ENCODE data around the gene HLA-DOB. TPM values are rescaled to one million over a fixed set of nuclear protein-coding genes. Genes with fewer than 3 reads are reported as not detected.

HLA-DOB gene
- total and polyA plus RNA-seq, 5 experiments from 2014 or later: 0.43 to 5.6 (median 2.3) TPM; not detected in 1

- H3K27ac Mint-ChIP-seq: peak overlapping the region; percentile 95 to 100 (median 100)
- POLR2A ChIA-PET: interaction anchor here (0.8 to 7.9 kb wide), 13 partner anchors 11 to 491 kb away, joined by 3 to 743 read pairs (median 6); partner anchors contain the start of genes B3GALT4, BRD2, HLA-DMB and PSMB8
- H3K27me3 Mint-ChIP-seq: no peaks in the 10 kb centered on the region
- peaks cover 47 to 77% (median 73%) of the 10 kb centered on the region in 4 donors for H3K4me1 Mint-ChIP-seq
- peaks cover 33 to 70% (median 53%) of the 10 kb centered on the region in 3 donors for H3K36me3 Mint-ChIP-seq
- peak; percentile 45 to 49 for ATAC-seq
- peak overlapping the region; percentile 90 to 100 (median 98) for H3K4me3 Mint-ChIP-seq
- no peaks in the 10 kb centered on the region for H3K9me3 Mint-ChIP-seq
- peak in 9 of 10 donors; percentile 39 to 81 (median 58) for DNase-seq
These were observed 36.2 kb upstream of the HLA-DOB start for GRCh38 chr6:32852844-32853540.

GRCh38 chr6:32852018-32852843 is 35.4 kb upstream of the HLA-DOB start:
- H3K27me3 Mint-ChIP-seq: no peaks in the 10 kb centered on the region
- peak overlapping the region; percentile 90 to 100 (median 98) for H3K4me3 Mint-ChIP-seq

GRCh38 chr6:32851025-32851424 is 34.2 kb upstream of the HLA-DOB start:
- Mint-ChIP-seq H3K4me1 (peaks cover 55 to 79% (median 74%) of the 10 kb centered on the region in 4 donors), H3K36me3 (peaks cover 41 to 70% (median 65%) of the 10 kb centered on the region in 3 donors), H3K27ac (peak overlapping the region; percentile 74 to 100 (median 98)), H3K4me3 (peak overlapping the region; percentile 90 to 100 (median 98)), H3K27me3 (no peaks in the 10 kb centered on the region), H3K9me3 (no peaks in the 10 kb centered on the region)
- no peak for ATAC-seq
- POLR2A ChIA-PET: interaction anchor here (0.8 to 3.7 kb wide), 4 partner anchors 9 to 1300 kb away, joined by 4 to 38 read pairs (median 14); partner anchors contain the start of gene TAP2
- DNase-seq: no peak

More at GRCh38 chr6:32852018-32852843, 35.4 kb upstream of the HLA-DOB start:
- DNase-seq: peak in 1 of 10 donors; percentile 27
- no peak for ATAC-seq
- H3K27ac Mint-ChIP-seq: peak overlapping the region; percentile 95 to 100 (median 100)
- no peaks in the 10 kb centered on the region for H3K9me3 Mint-ChIP-seq
- peaks cover 54 to 77% (median 73%) of the 10 kb centered on the region in 4 donors for H3K4me1 Mint-ChIP-seq
- H3K36me3 Mint-ChIP-seq: peaks cover 37 to 70% (median 56%) of the 10 kb centered on the region in 3 donors
- POLR2A ChIA-PET: interaction anchor here (2.3 to 7.9 kb wide), 6 partner anchors 10 to 118 kb away, joined by 6 to 743 read pairs (median 48); partner anchors contain the start of genes BRD2, PSMB8 and TAP2

- DNase-seq: no peak
- peak overlapping the region; percentile 46 to 99 (median 80) for H3K4me3 Mint-ChIP-seq
- H3K9me3 Mint-ChIP-seq: no peaks in the 10 kb centered on the region
- POLR2A ChIA-PET: interaction anchor here (3.0 to 3.7 kb wide), 3 partner anchors 7 to 123 kb away, joined by 14 to 38 read pairs (median 15); partner anchors contain the start of gene TAP2
- H3K27ac Mint-ChIP-seq: peak overlapping the region in 9 of 10 donors; percentile 31 to 100 (median 89)
- no peaks in the 10 kb centered on the region for H3K27me3 Mint-ChIP-seq
- ATAC-seq: no peak
- peaks cover 54 to 84% (median 75%) of the 10 kb centered on the region in 3 donors for H3K36me3 Mint-ChIP-seq
- peaks cover 51 to 78% (median 68%) of the 10 kb centered on the region in 4 donors for H3K4me1 Mint-ChIP-seq
These were observed 32.3 kb upstream of the HLA-DOB start for GRCh38 chr6:32849126-32849525.

- H3K27me3 Mint-ChIP-seq: no peaks in the 10 kb centered on the region
- no peak for DNase-seq
These were observed 31.0 kb upstream of the HLA-DOB start for GRCh38 chr6:32847795-32848194.

GRCh38 chr6:32847004-32847403 is 30.2 kb upstream of the HLA-DOB start:
- Mint-ChIP-seq H3K36me3 (peaks cover 58 to 89% (median 85%) of the 10 kb centered on the region in 3 donors), H3K9me3 (no peaks in the 10 kb centered on the region), H3K27ac (peak overlapping the region; percentile 60 to 100 (median 100)), H3K27me3 (no peaks in the 10 kb centered on the region), H3K4me3 (peak overlapping the region; percentile 76 to 100 (median 98)), H3K4me1 (peaks cover 55 to 88% (median 79%) of the 10 kb centered on the region in 4 donors)
- POLR2A ChIA-PET: interaction anchor here (2.0 to 10.6 kb wide), 4 partner anchors 9 to 125 kb away, joined by 5 to 743 read pairs (median 250); partner anchors contain the start of genes BRD2, PSMB9 and TAP1
- DNase-seq: no peak
- no peak for ATAC-seq

More at GRCh38 chr6:32847795-32848194, 31.0 kb upstream of the HLA-DOB start:
- Mint-ChIP-seq H3K4me1 (peaks cover 55 to 86% (median 75%) of the 10 kb centered on the region in 4 donors), H3K4me3 (peak overlapping the region; percentile 76 to 100 (median 98)), H3K36me3 (peaks cover 59 to 88% (median 81%) of the 10 kb centered on the region in 3 donors), H3K27ac (peak overlapping the region; percentile 60 to 100 (median 100)), H3K9me3 (no peaks in the 10 kb centered on the region)
- no peak for ATAC-seq
- POLR2A ChIA-PET: no interaction called here

GRCh38 chr6:32845384-32845884 is 28.6 kb upstream of the HLA-DOB start:
- peak overlapping the region; percentile 92 to 100 (median 98) for H3K4me3 Mint-ChIP-seq
- H3K27ac Mint-ChIP-seq: peak overlapping the region; percentile 98 to 100 (median 100)
- no peaks in the 10 kb centered on the region for H3K27me3 Mint-ChIP-seq
- POLR2A ChIA-PET: interaction anchor here (0.6 to 10.6 kb wide), 28 partner anchors 7 to 1305 kb away, joined by 3 to 743 read pairs (median 5); partner anchors contain the start of genes ATF6B, B3GALT4, BRD2 and DXO
- H3K9me3 Mint-ChIP-seq: no peaks in the 10 kb centered on the region
- DNase-seq (peak in 8 of 10 donors; percentile 34 to 62 (median 46)), ATAC-seq (peak; percentile 13 to 18)
- peaks cover 47 to 86% (median 79%) of the 10 kb centered on the region in 3 donors for H3K36me3 Mint-ChIP-seq
- peaks cover 51 to 88% (median 79%) of the 10 kb centered on the region in 4 donors for H3K4me1 Mint-ChIP-seq

GRCh38 chr6:32844839-32845383 is 28.1 kb upstream of the HLA-DOB start:
- Mint-ChIP-seq H3K9me3 (no peaks in the 10 kb centered on the region), H3K36me3 (peaks cover 44 to 86% (median 74%) of the 10 kb centered on the region in 3 donors), H3K4me1 (peaks cover 54 to 88% (median 79%) of the 10 kb centered on the region in 4 donors), H3K4me3 (peak overlapping the region; percentile 92 to 100 (median 98)), H3K27me3 (no peaks in the 10 kb centered on the region), H3K27ac (peak overlapping the region; percentile 98 to 100 (median 100))
- peak; percentile 15 to 23 for ATAC-seq
- peak in 2 of 10 donors; percentile 21 to 69 for DNase-seq
- POLR2A ChIA-PET: interaction anchor here (0.6 to 10.6 kb wide), 32 partner anchors 12 to 1912 kb away, joined by 3 to 743 read pairs (median 4); partner anchors contain the start of genes ATF6B, B3GALT4, BRD2 and DXO

- ATAC-seq (peak; percentile 74 to 81), DNase-seq (peak; percentile 85 to 99 (median 98))
- Mint-ChIP-seq H3K27ac (peak within 1 kb of the TSS; percentile 98 to 100 (median 100)), H3K27me3 (no peaks in the 10 kb centered on the region), H3K4me3 (peak within 1 kb of the TSS; percentile 92 to 100 (median 98)), H3K9me3 (no peaks in the 10 kb centered on the region), H3K36me3 (peaks cover 44 to 79% (median 69%) of the 10 kb centered on the region in 3 donors), H3K4me1 (peaks cover 54 to 90% (median 81%) of the 10 kb centered on the region in 4 donors)
- POLR2A ChIA-PET: interaction anchor here (0.6 to 10.6 kb wide), 26 partner anchors 12 to 1912 kb away, joined by 3 to 743 read pairs (median 5); partner anchors contain the start of genes B3GALT4, BRD2, GPSM3 and HLA-DMA
These were observed 27.4 kb upstream of the HLA-DOB start, which contains the start of gene PSMB8 for GRCh38 chr6:32843979-32844838. Gene PSMB8, minus strand, starts transcription at chr6:32844047. Its CDS starts 51 bp downstream, at chr6:32843996.

- Mint-ChIP-seq H3K9me3 (no peaks in the 10 kb centered on the region), H3K27me3 (no peaks in the 10 kb centered on the region), H3K4me3 (peak overlapping the region; percentile 92 to 100 (median 98)), H3K27ac (peak overlapping the region; percentile 98 to 100 (median 100)), H3K4me1 (peaks cover 49 to 90% (median 77%) of the 10 kb centered on the region in 4 donors), H3K36me3 (peaks cover 37 to 72% (median 61%) of the 10 kb centered on the region in 3 donors)
- no peak for DNase-seq
- ATAC-seq: no peak
- POLR2A ChIA-PET: interaction anchor here (0.8 to 10.6 kb wide), 12 partner anchors 7 to 1348 kb away, joined by 3 to 743 read pairs (median 12); partner anchors contain the start of genes BRD2, HLA-DMA, HLA-DMB and PSMB9
These were observed 26.7 kb upstream of the HLA-DOB start for GRCh38 chr6:32843331-32843978.

Data from naive thymus-derived CD8-positive, alpha-beta T cell (primary cell).